Neural cell (in vitro differentiated cells): ENCODE results near the gene PRSS37.

Experiments used
- CTCF ChIP-seq: fragments of 450-650 bp; IDR thresholded peaks from 2 replicates; pipeline ENCODE4 v1.5.1; 2014; ENCODE audit warnings: antibody characterized with exemption, mild to moderate bottlenecking, moderate library complexity; ENCODE audit not compliant: poor library complexity, severe bottlenecking
- EP300 ChIP-seq: fragments of 450-650 bp; conservative IDR thresholded peaks from 2 replicates; pipeline ENCODE4 v1.6.1; 2014; ENCODE audit warnings: antibody characterized with exemption, mild to moderate bottlenecking, moderate library complexity; ENCODE audit not compliant: poor library complexity, severe bottlenecking
- MXI1 ChIP-seq: fragments of 450-650 bp; conservative IDR thresholded peaks from 2 replicates; pipeline ENCODE4 v1.6.1; 2014; ENCODE audit warnings: antibody characterized with exemption, mild to moderate bottlenecking; ENCODE audit not compliant: poor library complexity, severe bottlenecking
- TAF1 ChIP-seq: IDR thresholded peaks from 2 replicates; pipeline ENCODE4 v1.6.1; 2012; ENCODE audit warnings: low read depth

GRCh38 chr7:141788296-141788695 is 53.0 kb downstream of the PRSS37 start:
- TF ChIP-seq CTCF (no peak), EP300 (no peak), MXI1 (no peak), TAF1 (no peak)
